ENCODE data around the gene PRKCE.

GRCh38 chr2:46064396-46064795 is 412.9 kb downstream of the PRKCE start:
- no peak for TF ChIP-seq GATA3 (IDR thresholded peaks at IDR 0.05; ENCODE audit: low read depth, low read length)
- TF ChIP-seq GATA2 (IDR thresholded peaks at IDR 0.05; ENCODE audit: low read depth, low read length) = no peak
